Astrocyte (in vitro differentiated cells and primary cell): ENCODE data around the gene DEXI. TPM values are rescaled to one million over a fixed set of nuclear protein-coding genes. Genes with fewer than 3 reads are reported as not detected.
A peak's percentile ranks its signal among the peaks of the same experiment; 100 is the strongest.

Source experiments
- DNase-seq: peaks from one replicate; pipeline ENCODE4 v3.0.0-alpha.2; 2010; ENCODE audit warnings: low read depth
- FAIRE-seq: peaks from 2 replicates; lab custom pipeline; 2011; peaks lifted over from hg19 to GRCh38; lab: Jason Lieb, UNC
- H2AFZ ChIP-seq: 2 replicates; pipeline ENCODE4 v1.6.0; 2012; ENCODE audit warnings: low read depth, low read length, inconsistent platforms
- H3K27ac ChIP-seq: 2 replicates; pipeline ENCODE4 v1.5.1; 2011; ENCODE audit warnings: low read depth, low read length, inconsistent platforms
- H3K27me3 ChIP-seq: 2 replicates; pipeline ENCODE4 v1.6.0; 2011; ENCODE audit warnings: low read length, inconsistent platforms; ENCODE audit not compliant: insufficient read depth
- H3K36me3 ChIP-seq: 2 replicates; pipeline ENCODE4 v1.5.1; 2011; ENCODE audit warnings: low read length, inconsistent platforms; ENCODE audit not compliant: insufficient read depth
- H3K4me1 ChIP-seq: 2 replicates; pipeline ENCODE4 v1.5.1; 2011; ENCODE audit warnings: low read length, inconsistent platforms; ENCODE audit not compliant: insufficient read depth
- H3K4me2 ChIP-seq: 2 replicates; pipeline ENCODE4 v1.6.0; 2012; ENCODE audit warnings: low read length, inconsistent platforms
- H3K4me3 ChIP-seq: 2 replicates; pipeline ENCODE4 v1.5.1; 2011; ENCODE audit warnings: low read depth, mild to moderate bottlenecking, low read length, inconsistent platforms; ENCODE audit not compliant: insufficient read depth
- H3K79me2 ChIP-seq: 2 replicates; pipeline ENCODE4 v1.6.0; 2012; ENCODE audit warnings: mild to moderate bottlenecking, low read length, inconsistent platforms; ENCODE audit not compliant: insufficient read depth
- H3K9ac ChIP-seq: 2 replicates; pipeline ENCODE4 v1.6.0; 2012; ENCODE audit warnings: mild to moderate bottlenecking, low read length, inconsistent platforms
- H3K9me3 ChIP-seq: 2 replicates; pipeline ENCODE4 v1.5.1; 2012; ENCODE audit warnings: low read depth, mild to moderate bottlenecking, low read length, inconsistent platforms; ENCODE audit not compliant: insufficient read depth
- H4K20me1 ChIP-seq: 2 replicates; pipeline ENCODE4 v1.6.0; 2012; ENCODE audit warnings: low read length, inconsistent platforms; ENCODE audit not compliant: insufficient read depth
- H3K27ac Mint-ChIP-seq: one replicate; pipeline ENCODE4 v1.8.0; 2021; ENCODE audit warnings: mild to moderate bottlenecking, mixed read lengths; ENCODE audit not compliant: unreplicated experiment
- H3K27me3 Mint-ChIP-seq: one replicate; pipeline ENCODE4 v1.8.0; 2021; ENCODE audit warnings: low read depth, mixed read lengths; ENCODE audit not compliant: unreplicated experiment
- H3K36me3 Mint-ChIP-seq: one replicate; pipeline ENCODE4 v1.8.0; 2021; ENCODE audit warnings: low read depth, mixed read lengths; ENCODE audit not compliant: unreplicated experiment
- H3K4me1 Mint-ChIP-seq: one replicate; pipeline ENCODE4 v1.8.0; 2021; ENCODE audit warnings: low read depth, mixed read lengths; ENCODE audit not compliant: unreplicated experiment
- H3K4me3 Mint-ChIP-seq: one replicate; pipeline ENCODE4 v1.8.0; 2021; ENCODE audit warnings: mild to moderate bottlenecking, moderate library complexity, mixed read lengths; ENCODE audit not compliant: unreplicated experiment
- H3K9me3 Mint-ChIP-seq: one replicate; pipeline ENCODE4 v1.8.0; 2021; ENCODE audit warnings: mild to moderate bottlenecking, mixed read lengths; ENCODE audit not compliant: unreplicated experiment
- CTCF ChIP-seq: IDR thresholded peaks from 2 replicates; pipeline ENCODE4 v1.5.1; 2011; ENCODE audit warnings: low read depth, mild to moderate bottlenecking, inconsistent platforms, low read length, moderate library complexity; ENCODE audit not compliant: insufficient read depth
- EZH2 ChIP-seq: IDR thresholded peaks from 2 replicates; pipeline ENCODE4 v1.6.1; 2012; ENCODE audit warnings: mild to moderate bottlenecking, low read length, inconsistent platforms; ENCODE audit not compliant: insufficient read depth
- total RNA-seq: library from RNA; stranded (reverse); gene quantifications from 2 replicates; pipeline ENCODE4 v1.2.1, GENCODE V29; 2021

DEXI gene
- total RNA-seq, 1 donor from 2014 or later, result 39.8 TPM

DNA sequence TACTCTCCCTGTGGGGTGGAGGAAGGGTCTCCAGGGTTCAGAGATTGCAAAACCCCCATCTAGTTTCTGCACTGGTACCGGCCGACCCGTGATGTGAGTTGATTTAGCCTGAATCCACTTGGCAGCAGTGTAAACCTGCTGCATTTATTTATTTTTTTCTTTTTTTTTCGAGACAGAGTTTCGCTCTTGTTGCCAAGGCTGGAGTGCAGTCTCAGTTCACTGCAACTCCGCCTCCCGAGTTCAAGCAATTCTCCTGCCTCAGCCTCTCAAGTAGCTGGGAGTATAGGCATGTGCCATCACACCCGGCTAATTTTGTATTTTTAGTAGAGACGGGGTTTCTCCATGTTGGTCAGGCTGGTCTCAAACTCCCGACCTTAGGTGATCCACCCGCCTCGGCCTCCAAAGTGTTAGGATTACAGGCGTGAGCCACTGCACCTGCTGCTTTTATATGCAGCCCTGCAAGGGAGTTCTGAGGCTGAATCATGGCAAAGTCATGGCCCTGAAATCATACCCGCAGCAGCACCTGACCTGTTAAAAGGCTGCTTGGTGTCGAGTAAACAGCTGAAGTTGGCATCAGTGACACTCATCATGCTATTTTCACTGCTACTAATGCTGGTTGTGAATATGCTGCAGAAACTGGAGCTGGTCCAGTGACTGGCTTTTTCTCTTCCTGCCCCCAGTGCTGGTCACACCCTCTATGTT is 21.4 kb downstream of the DEXI start:
- Histone ChIP-seq H3K79me2 (no peaks in the 10 kb centered on the region), H3K4me1 (peaks cover 10% of the 10 kb centered on the region), H4K20me1 (peaks cover 8% of the 10 kb centered on the region), H3K4me3 (no peak overlapping the region), H3K36me3 (peaks cover 2% of the 10 kb centered on the region), H3K9ac (no peak overlapping the region), H3K27me3 (no peaks in the 10 kb centered on the region), H3K27ac (no peak overlapping the region), H2AFZ (no peak overlapping the region), H3K9me3 (no peaks in the 10 kb centered on the region), H3K4me2 (no peak overlapping the region)
- Mint-ChIP-seq H3K9me3 (peaks cover 2% of the 10 kb centered on the region), H3K27ac (no peak overlapping the region), H3K36me3 (peaks cover 4% of the 10 kb centered on the region), H3K4me3 (no peak overlapping the region), H3K4me1 (no peaks in the 10 kb centered on the region), H3K27me3 (peaks cover 8% of the 10 kb centered on the region)
- TF ChIP-seq CTCF, result no peak
- TF ChIP-seq EZH2, result no peak
- no peak for FAIRE-seq
- DNase-seq, result no peak

DNA sequence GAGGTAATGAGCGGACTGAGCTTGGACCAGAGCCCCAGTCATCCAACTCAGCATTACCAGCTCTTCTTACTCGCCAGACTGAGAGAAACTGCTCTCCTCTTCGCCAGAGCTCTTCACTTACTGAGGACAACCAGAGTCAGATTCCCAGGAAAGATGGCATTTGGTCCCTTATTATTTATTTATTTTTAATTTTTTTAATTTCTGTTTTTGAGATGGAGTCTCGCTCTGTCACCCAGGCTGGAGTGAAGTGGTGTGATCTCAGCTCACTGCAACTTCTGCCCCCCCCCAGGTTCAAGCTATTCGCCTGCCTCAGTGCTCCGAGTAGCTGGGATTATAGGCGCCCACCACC is 23.3 kb downstream of the DEXI start:
- peaks cover 13% of the 10 kb centered on the region for H3K27me3 Mint-ChIP-seq
- H3K36me3 Mint-ChIP-seq, result peaks cover 2% of the 10 kb centered on the region
- FAIRE-seq, result no peak

More for the DNA sequence above, 23.3 kb downstream of the DEXI start:
- no peaks in the 10 kb centered on the region for H3K27me3 ChIP-seq
- Mint-ChIP-seq H3K27ac (no peak overlapping the region), H3K9me3 (no peaks in the 10 kb centered on the region), H3K4me1 (no peaks in the 10 kb centered on the region), H3K4me3 (no peak overlapping the region)
- no peak overlapping the region for H3K27ac ChIP-seq
- DNase-seq, result no peak
- no peak overlapping the region for H3K4me2 ChIP-seq
- no peak overlapping the region for H3K4me3 ChIP-seq
- no peak overlapping the region for H3K9ac ChIP-seq
- H3K9me3 ChIP-seq, result no peaks in the 10 kb centered on the region
- peaks cover 10% of the 10 kb centered on the region for H3K4me1 ChIP-seq
- no peaks in the 10 kb centered on the region for H4K20me1 ChIP-seq
- no peak for TF ChIP-seq EZH2
- TF ChIP-seq CTCF, result no peak
- H3K36me3 ChIP-seq, result no peaks in the 10 kb centered on the region
- no peaks in the 10 kb centered on the region for H3K79me2 ChIP-seq
- peak overlapping the region; percentile 46 for H2AFZ ChIP-seq
